Caco-2 (cell line): ENCODE measurements around the gene RABGAP1L. TPM values are rescaled to one million over a fixed set of nuclear protein-coding genes. Genes with fewer than 3 reads are reported as not detected.

ENCODE experiments used
- BruUV-seq: library from RNA; stranded (reverse); fragments of 400-500 nt; replicated peaks from 2 replicates; lab custom pipeline; 2021; lab: Mats Ljungman, UMichigan
- CTCF ChIA-PET: fragments of 300-600 bp; sonication (Branson Sonifier 250); formaldehyde crosslinking; loops from one replicate; lab custom pipeline; 2022; ENCODE audit warnings: antibody characterized with exemption; lab: Charles Lee
- POLR2A ChIA-PET: fragments of 300-600 bp; sonication (Branson Sonifier 250); formaldehyde crosslinking; loops from one replicate; lab custom pipeline; 2022; ENCODE audit warnings: antibody characterized with exemption; lab: Charles Lee
- DNase-seq, 2 experiments: peaks; one replicate each; pipeline versions ENCODE4 v3.0.0 to v3.0.0-alpha.2; 2020 to 2022
- H3K27me3 ChIP-seq: replicated peaks from 2 replicates; pipeline ENCODE4 v1.6.0; 2011; ENCODE audit warnings: low read length; ENCODE audit not compliant: control insufficient read depth, insufficient read depth
- H3K36me3 ChIP-seq: 2 replicates; pipeline ENCODE4 v1.5.1; 2011; ENCODE audit warnings: low read length; ENCODE audit not compliant: control insufficient read depth, insufficient read depth
- H3K4me1 ChIP-seq: fragments of 250-450 bp; sonication (Bioruptor Pico); 2 replicates; pipeline ENCODE4 v1.5.1; 2020; ENCODE audit warnings: mild to moderate bottlenecking
- H3K4me3 ChIP-seq: 2 replicates; pipeline ENCODE4 v1.5.1; 2011; ENCODE audit warnings: low read depth, mild to moderate bottlenecking, control low read depth, low read length
- H3K9me3 ChIP-seq: fragments of 250-450 bp; sonication (Bioruptor Pico); 2 replicates; pipeline ENCODE4 v1.5.1; 2020; ENCODE audit warnings: mild to moderate bottlenecking, moderate library complexity
- H3K27ac Mint-ChIP-seq: one replicate; pipeline ENCODE4 v1.8.0; 2022; ENCODE audit warnings: mixed read lengths; ENCODE audit not compliant: unreplicated experiment
- H3K27me3 Mint-ChIP-seq: one replicate; pipeline ENCODE4 v1.8.0; 2022; ENCODE audit warnings: mixed read lengths; ENCODE audit not compliant: insufficient read depth, unreplicated experiment
- H3K36me3 Mint-ChIP-seq: one replicate; pipeline ENCODE4 v1.8.0; 2022; ENCODE audit warnings: mild to moderate bottlenecking, mixed read lengths; ENCODE audit not compliant: insufficient read depth, unreplicated experiment
- H3K4me1 Mint-ChIP-seq: one replicate; pipeline ENCODE4 v1.8.0; 2022; ENCODE audit warnings: low read depth, mixed read lengths; ENCODE audit not compliant: unreplicated experiment
- H3K4me3 Mint-ChIP-seq: one replicate; pipeline ENCODE4 v1.8.0; 2022; ENCODE audit warnings: mild to moderate bottlenecking, moderate library complexity, mixed read lengths; ENCODE audit not compliant: unreplicated experiment
- H3K9me3 Mint-ChIP-seq: one replicate; pipeline ENCODE4 v1.8.0; 2022; ENCODE audit warnings: mixed read lengths; ENCODE audit not compliant: unreplicated experiment
- CTCF ChIP-seq, 2 experiments: fragments of 200-600 bp in 1 of 2; IDR thresholded peaks; 1 replicate in 1 of 2; 2 replicates in 1 of 2; pipeline versions ENCODE4 v1.5.1 to v1.8.0; 2011 to 2022; ENCODE audit warnings: antibody characterized with exemption in 1 of 2, control low read depth in 1 of 2, inconsistent platforms in 1 of 2, low read depth in 1 of 2, low read length in 1 of 2, mild to moderate bottlenecking in 1 of 2, moderate library complexity in 1 of 2; ENCODE audit not compliant: insufficient read depth in 1 of 2, severe bottlenecking in 1 of 2, unreplicated experiment in 1 of 2
- intact Hi-C: fragments of 100-400 bp; cut with micrococcal nuclease; formaldehyde crosslinking; loops from one replicate; pipeline ENCODE4 v1.10.0; 2022; ENCODE audit not compliant: unreplicated experiment
- total RNA-seq: library from RNA; stranded (reverse); gene quantifications from 2 replicates; pipeline ENCODE4 v1.2.3, GENCODE V29; 2022

Gene RABGAP1L
- total RNA-seq, 1 experiment from 2014 or later, result 20.3 TPM

- peak; percentile 58 to 70 for TF ChIP-seq CTCF (IDR thresholded peaks at IDR 0.05; ENCODE audit: insufficient read depth in 1 of 2, low read depth in 1 of 2, low read length in 1 of 2, severe bottlenecking in 1 of 2, unreplicated experiment in 1 of 2)
- no TSS peak for BruUV-seq
- Mint-ChIP-seq H3K36me3 (no peaks in the 10 kb centered on the region), H3K27me3 (no peaks in the 10 kb centered on the region), H3K4me1 (peaks cover 9% of the 10 kb centered on the region), H3K27ac (no peak overlapping the region), H3K4me3 (no peak overlapping the region), H3K9me3 (no peaks in the 10 kb centered on the region)
- Histone ChIP-seq H3K36me3 (no peaks in the 10 kb centered on the region), H3K4me3 (no peak overlapping the region), H3K9me3 (no peaks in the 10 kb centered on the region), H3K27me3 (no peaks in the 10 kb centered on the region; the same call in 1 of the 2 replicates), H3K4me1 (0 out of 2 replicates have a peak, but pooled peaks cover 6% of the 10 kb centered on the region)
- POLR2A ChIA-PET, result no interaction called here
- intact Hi-C loops, result loop anchor here (1.0 to 10.0 kb wide), 4 partner anchors 204 to 732 kb away; partner anchors contain the start of gene CACYBP
- CTCF ChIA-PET, result interaction anchor here (0.6 to 1.7 kb wide), 13 partner anchors 10 to 492 kb away, joined by 3 to 29 read pairs (median 3); no protein-coding TSS in a partner anchor
- peak in 1 of 2 experiments; percentile 49 for DNase-seq
These were observed 103.3 kb downstream of the RABGAP1L start for GRCh38 chr1:174262349-174263241.

- Histone ChIP-seq H3K36me3 (no peaks in the 10 kb centered on the region), H3K27me3 (no peaks in the 10 kb centered on the region; the same call in 1 of the 2 replicates), H3K4me1 (0 out of 2 replicates have a peak, but pooled peaks cover 6% of the 10 kb centered on the region), H3K9me3 (no peaks in the 10 kb centered on the region), H3K4me3 (no peak overlapping the region)
- intact Hi-C loops, result loop anchor here (10.0 kb wide), 1 partner anchor 730 kb away; the partner anchor contains the start of gene CACYBP
- ChIA-PET POLR2A (no interaction called here), CTCF (no interaction called here)
- H3K4me3 Mint-ChIP-seq, result no peak overlapping the region
- H3K36me3 Mint-ChIP-seq, result no peaks in the 10 kb centered on the region
- no peak overlapping the region for H3K27ac Mint-ChIP-seq
- H3K9me3 Mint-ChIP-seq, result no peaks in the 10 kb centered on the region
- peaks cover 9% of the 10 kb centered on the region for H3K4me1 Mint-ChIP-seq
- no TSS peak for BruUV-seq
- no peak for DNase-seq
- TF ChIP-seq CTCF (IDR thresholded peaks at IDR 0.05; ENCODE audit: insufficient read depth in 1 of 2, low read depth in 1 of 2, low read length in 1 of 2, severe bottlenecking in 1 of 2, unreplicated experiment in 1 of 2), result no peak
- H3K27me3 Mint-ChIP-seq, result no peaks in the 10 kb centered on the region
These were observed 106.0 kb downstream of the RABGAP1L start for GRCh38 chr1:174265282-174265681.

- Mint-ChIP-seq H3K27ac (no peak overlapping the region), H3K4me3 (no peak overlapping the region), H3K4me1 (peaks cover 9% of the 10 kb centered on the region), H3K36me3 (no peaks in the 10 kb centered on the region), H3K27me3 (no peaks in the 10 kb centered on the region), H3K9me3 (no peaks in the 10 kb centered on the region)
- Histone ChIP-seq H3K4me3 (no peak overlapping the region), H3K4me1 (0 out of 2 replicates have a peak, but pooled peaks cover 6% of the 10 kb centered on the region), H3K9me3 (no peaks in the 10 kb centered on the region), H3K36me3 (no peaks in the 10 kb centered on the region), H3K27me3 (no peaks in the 10 kb centered on the region)
- no peak for DNase-seq
- POLR2A ChIA-PET, result no interaction called here
- CTCF ChIA-PET, result no interaction called here
- intact Hi-C loops, result loop anchor here (10.0 kb wide), 1 partner anchor 728 kb away; the partner anchor contains the start of gene CACYBP
- no peak for TF ChIP-seq CTCF (IDR thresholded peaks at IDR 0.05; ENCODE audit: insufficient read depth in 1 of 2, low read depth in 1 of 2, low read length in 1 of 2, severe bottlenecking in 1 of 2, unreplicated experiment in 1 of 2)
- no TSS peak for BruUV-seq
These were observed 107.2 kb downstream of the RABGAP1L start for GRCh38 chr1:174266476-174266875.
